Measurements from ENCODE around the gene MIB1.

DNA sequence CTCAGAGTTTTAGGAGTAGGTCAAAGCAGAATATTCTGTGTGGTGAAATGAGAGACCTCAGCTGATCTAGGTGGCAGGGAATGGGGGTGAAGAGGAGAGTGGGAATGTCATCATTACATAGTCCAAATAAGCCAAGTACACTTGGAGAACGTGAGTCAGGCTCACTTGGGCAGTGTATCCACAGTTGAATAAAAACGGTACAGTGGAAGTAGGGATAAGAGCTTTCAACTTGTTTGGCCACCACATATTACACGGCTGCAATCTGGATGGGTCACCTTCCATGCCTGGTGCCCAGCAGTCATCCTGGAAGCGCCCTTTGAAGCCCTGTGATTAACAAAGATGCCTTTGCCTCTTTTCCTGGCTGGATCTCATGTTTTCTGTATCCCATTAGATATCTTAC is 28.6 kb downstream of the MIB1 start:
- TF ChIP-seq EZH2phosphoT487 (IDR thresholded peaks at IDR 0.05; ENCODE audit: borderline replicate concordance, low read length): no peak
- TF ChIP-seq, protein P1, sequence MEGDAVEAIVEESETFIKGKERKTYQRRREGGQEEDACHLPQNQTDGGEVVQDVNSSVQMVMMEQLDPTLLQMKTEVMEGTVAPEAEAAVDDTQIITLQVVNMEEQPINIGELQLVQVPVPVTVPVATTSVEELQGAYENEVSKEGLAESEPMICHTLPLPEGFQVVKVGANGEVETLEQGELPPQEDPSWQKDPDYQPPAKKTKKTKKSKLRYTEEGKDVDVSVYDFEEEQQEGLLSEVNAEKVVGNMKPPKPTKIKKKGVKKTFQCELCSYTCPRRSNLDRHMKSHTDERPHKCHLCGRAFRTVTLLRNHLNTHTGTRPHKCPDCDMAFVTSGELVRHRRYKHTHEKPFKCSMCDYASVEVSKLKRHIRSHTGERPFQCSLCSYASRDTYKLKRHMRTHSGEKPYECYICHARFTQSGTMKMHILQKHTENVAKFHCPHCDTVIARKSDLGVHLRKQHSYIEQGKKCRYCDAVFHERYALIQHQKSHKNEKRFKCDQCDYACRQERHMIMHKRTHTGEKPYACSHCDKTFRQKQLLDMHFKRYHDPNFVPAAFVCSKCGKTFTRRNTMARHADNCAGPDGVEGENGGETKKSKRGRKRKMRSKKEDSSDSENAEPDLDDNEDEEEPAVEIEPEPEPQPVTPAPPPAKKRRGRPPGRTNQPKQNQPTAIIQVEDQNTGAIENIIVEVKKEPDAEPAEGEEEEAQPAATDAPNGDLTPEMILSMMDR (IDR thresholded peaks at IDR 0.05; ENCODE audit: low read depth, low read length, poor library complexity, severe bottlenecking): no peak
